GM18909 (cell line): Measurements from ENCODE around the gene EXOC3.

ENCODE experiments used
- ATAC-seq: cut with Tn5 transposase; IDR thresholded peaks from one replicate; pipeline ENCODE4 v1.9.1; 2021; ENCODE audit warnings: mild to moderate bottlenecking; ENCODE audit not compliant: unreplicated experiment, poor library complexity

Gene EXOC3

GRCh38 chr5:516338-516925 lies 73.5 kb downstream of the EXOC3 start:
- no peak for ATAC-seq
